Osteoblast (primary cell): ENCODE data around the gene KATNIP. TPM values are rescaled to one million over a fixed set of nuclear protein-coding genes. Genes with fewer than 3 reads are reported as not detected.

ENCODE experiments used
- DNase-seq: peaks from one replicate; pipeline ENCODE4 v3.0.0; 2011; ENCODE audit warnings: low spot score, mixed read lengths; ENCODE audit not compliant: insufficient read length; ENCODE audit errors: missing footprints
- H2AFZ ChIP-seq: 2 replicates; pipeline ENCODE4 v1.6.0; 2011; ENCODE audit warnings: mild to moderate bottlenecking, low read length
- H3K27ac ChIP-seq: 2 replicates; pipeline ENCODE4 v1.5.1; 2011; ENCODE audit warnings: mild to moderate bottlenecking, low read depth, low read length, moderate library complexity
- H3K27me3 ChIP-seq: 2 replicates; pipeline ENCODE4 v1.6.0; 2012; ENCODE audit warnings: mild to moderate bottlenecking, control low read depth, inconsistent platforms, low read length, moderate library complexity; ENCODE audit not compliant: insufficient read depth
- H3K36me3 ChIP-seq: 2 replicates; pipeline ENCODE4 v1.5.1; 2011; ENCODE audit warnings: mild to moderate bottlenecking, low read length, control low read depth, moderate library complexity; ENCODE audit not compliant: insufficient read depth
- H3K4me1 ChIP-seq: 2 replicates; pipeline ENCODE4 v1.5.1; 2011; ENCODE audit warnings: mild to moderate bottlenecking, low read length, control low read depth, moderate library complexity; ENCODE audit not compliant: insufficient read depth
- H3K4me2 ChIP-seq: 2 replicates; pipeline ENCODE4 v1.6.0; 2011; ENCODE audit warnings: mild to moderate bottlenecking, low read length; ENCODE audit not compliant: insufficient read depth
- H3K4me3 ChIP-seq: fragments of 200-600 bp; sonication (generic); 3 replicates; pipeline ENCODE4 v1.5.1; 2012; ENCODE audit warnings: mild to moderate bottlenecking, low read length, inconsistent platforms; ENCODE audit not compliant: insufficient read depth
- H3K79me2 ChIP-seq: 2 replicates; pipeline ENCODE4 v1.6.0; 2012; ENCODE audit warnings: mild to moderate bottlenecking, low read length, control low read depth, inconsistent platforms; ENCODE audit not compliant: insufficient read depth
- H3K9me3 ChIP-seq: 2 replicates; pipeline ENCODE4 v1.5.1; 2011; ENCODE audit warnings: low read depth, low read length, control low read depth
- H4K20me1 ChIP-seq: 2 replicates; pipeline ENCODE4 v1.6.0; 2012; ENCODE audit warnings: mild to moderate bottlenecking, low read length, control low read depth; ENCODE audit not compliant: insufficient read depth
- CTCF ChIP-seq: IDR thresholded peaks from 2 replicates; pipeline ENCODE4 v1.5.1; 2011; ENCODE audit warnings: mild to moderate bottlenecking, low read depth, low read length, moderate library complexity; ENCODE audit errors: extremely low read depth
- total RNA-seq: library from RNA; depleted of rRNA; stranded (reverse); fragments of >200 nt; gene quantifications from 2 replicates; pipeline ENCODE4 v1.2.3, GENCODE V29; 2012

Gene KATNIP
- total RNA-seq, 1 donor, result 30.8 TPM

GRCh38 chr16:27514806-27515205, 35.1 kb upstream of the KATNIP start:
- TF ChIP-seq CTCF, result no peak
- H3K27me3 ChIP-seq, result no peaks in the 10 kb centered on the region
- no peaks in the 10 kb centered on the region for H3K4me1 ChIP-seq
- H3K36me3 ChIP-seq, result peaks cover 55% of the 10 kb centered on the region
- H4K20me1 ChIP-seq, result peaks cover 6% of the 10 kb centered on the region
- H3K79me2 ChIP-seq, result no peaks in the 10 kb centered on the region
- H2AFZ ChIP-seq, result no peak overlapping the region
- H3K27ac ChIP-seq, result no peak overlapping the region
- H3K9me3 ChIP-seq, result no peaks in the 10 kb centered on the region
- DNase-seq, result no peak
- no peak overlapping the region for H3K4me2 ChIP-seq
- no peak overlapping the region for H3K4me3 ChIP-seq

GRCh38 chr16:27515874-27516353, 34.0 kb upstream of the KATNIP start:
- DNase-seq, result no peak

GRCh38 chr16:27516365-27516764, 33.6 kb upstream of the KATNIP start:
- peaks cover 48% of the 10 kb centered on the region for H3K36me3 ChIP-seq
- H3K27ac ChIP-seq, result no peak overlapping the region
- H2AFZ ChIP-seq, result no peak overlapping the region
- H3K27me3 ChIP-seq, result no peaks in the 10 kb centered on the region
- no peak overlapping the region for H3K4me2 ChIP-seq
- peaks cover 6% of the 10 kb centered on the region for H4K20me1 ChIP-seq
- H3K79me2 ChIP-seq, result no peaks in the 10 kb centered on the region
- TF ChIP-seq CTCF, result no peak
- H3K4me1 ChIP-seq, result no peaks in the 10 kb centered on the region
- no peak overlapping the region for H3K4me3 ChIP-seq
- no peaks in the 10 kb centered on the region for H3K9me3 ChIP-seq
- no peak for DNase-seq

More at GRCh38 chr16:27515874-27516353, 34.0 kb upstream of the KATNIP start:
- Histone ChIP-seq H3K4me2 (no peak overlapping the region), H3K4me1 (no peaks in the 10 kb centered on the region), H3K36me3 (peaks cover 48% of the 10 kb centered on the region), H3K27me3 (no peaks in the 10 kb centered on the region), H2AFZ (no peak overlapping the region), H4K20me1 (peaks cover 6% of the 10 kb centered on the region), H3K27ac (no peak overlapping the region), H3K4me3 (no peak overlapping the region), H3K9me3 (no peaks in the 10 kb centered on the region), H3K79me2 (no peaks in the 10 kb centered on the region)
- TF ChIP-seq CTCF, result peak; percentile 67

- H3K27me3 ChIP-seq, result no peaks in the 10 kb centered on the region
- H3K79me2 ChIP-seq, result no peaks in the 10 kb centered on the region
- H3K27ac ChIP-seq, result no peak overlapping the region
- no peak overlapping the region for H3K4me2 ChIP-seq
- no peak overlapping the region for H3K4me3 ChIP-seq
- H3K9me3 ChIP-seq, result no peaks in the 10 kb centered on the region
- H3K4me1 ChIP-seq, result no peaks in the 10 kb centered on the region
- H4K20me1 ChIP-seq, result peaks cover 6% of the 10 kb centered on the region
- no peak for TF ChIP-seq CTCF
- H2AFZ ChIP-seq, result no peak overlapping the region
- no peak for DNase-seq
- H3K36me3 ChIP-seq, result peaks cover 44% of the 10 kb centered on the region
These were observed 32.3 kb upstream of the KATNIP start for GRCh38 chr16:27517664-27518063.
